GM18511 (cell line): Measurements from ENCODE around the gene PCLO.
"Not testable (repeated sequence)": the region's sequence is repeated elsewhere in the genome, so short reads cannot be mapped to it uniquely, and the experiment has no call there.

Experiments
- ATAC-seq: cut with Tn5 transposase; IDR thresholded peaks from one replicate; pipeline ENCODE4 v1.9.1; 2021; ENCODE audit warnings: mild to moderate bottlenecking, moderate library complexity; ENCODE audit not compliant: unreplicated experiment

PCLO gene

DNA sequence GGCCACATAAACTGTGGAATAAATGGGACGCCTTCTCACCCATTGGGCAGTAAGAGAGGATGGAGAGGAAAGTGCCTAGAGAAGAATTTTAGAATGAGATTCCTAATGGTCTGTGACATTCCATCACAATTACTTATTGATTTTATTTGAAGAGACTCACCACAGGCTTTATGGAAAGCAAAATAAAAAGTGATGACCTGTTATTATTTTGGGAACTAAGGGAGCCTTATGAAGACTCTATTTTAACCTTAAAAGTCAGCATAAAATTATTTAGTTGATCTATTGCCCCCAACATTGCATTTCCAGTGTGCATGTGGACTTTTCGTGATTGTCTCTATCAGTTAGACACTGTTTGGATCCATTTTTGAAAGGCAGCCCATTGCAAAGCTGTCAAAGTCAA is 107.5 kb downstream of the PCLO start:
- ATAC-seq = no peak

DNA sequence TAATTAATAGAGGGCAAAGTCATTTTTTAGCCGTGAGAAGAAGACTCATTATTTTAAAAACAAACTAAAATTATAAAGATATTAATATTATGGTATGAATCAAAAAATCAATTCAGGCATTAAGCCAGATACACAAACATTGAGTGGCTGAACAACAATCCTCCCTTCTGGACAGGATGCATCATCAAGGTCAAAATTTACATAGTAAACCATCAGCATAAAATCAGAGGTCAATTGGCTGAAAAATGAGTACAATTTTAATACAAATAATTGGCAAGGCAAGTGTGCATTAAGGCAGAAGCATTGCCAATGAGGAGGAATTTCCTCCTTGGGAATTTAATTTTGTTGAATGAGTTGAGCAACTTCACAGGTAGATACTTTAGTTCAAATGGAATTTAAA is 108.2 kb downstream of the PCLO start:
- no peak for ATAC-seq

DNA sequence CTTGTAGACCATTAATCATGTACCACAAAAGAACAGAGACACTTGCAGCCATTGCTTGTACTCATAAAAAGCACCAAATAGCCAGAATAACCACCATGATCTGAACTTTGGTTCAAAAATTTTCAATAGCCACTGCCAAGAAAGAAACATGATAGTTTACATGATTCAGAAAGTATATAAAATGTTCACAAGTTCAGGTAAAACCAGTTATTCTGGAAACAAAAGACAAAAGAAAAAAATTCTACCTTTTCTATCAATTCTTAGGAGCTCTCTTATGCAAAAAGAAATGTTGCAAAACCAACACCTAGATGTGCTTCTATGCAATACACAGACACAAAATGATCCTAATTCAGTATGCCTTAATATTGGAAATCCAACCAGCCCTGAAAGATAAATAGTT is 108.7 kb downstream of the PCLO start:
- ATAC-seq = no peak

DNA sequence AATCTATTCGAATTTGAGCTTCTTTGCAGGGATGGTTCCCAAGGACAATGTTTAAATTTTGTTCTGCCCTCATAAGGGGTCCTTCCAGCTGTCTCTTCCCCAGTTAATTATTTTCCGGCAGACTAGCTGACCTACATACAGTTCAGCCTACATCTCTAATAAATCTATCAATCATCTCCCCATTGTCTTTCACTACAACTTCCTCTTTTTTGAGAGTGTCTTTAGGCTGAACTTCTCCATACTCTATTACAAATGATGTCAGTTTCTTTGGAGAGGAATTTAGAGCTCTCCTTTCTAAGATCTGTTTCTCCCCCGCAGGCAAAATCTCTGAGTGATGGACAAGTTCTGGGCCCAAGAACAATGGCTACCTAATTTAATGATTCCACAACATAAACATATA is 122.2 kb downstream of the PCLO start:
- no peak for ATAC-seq

DNA sequence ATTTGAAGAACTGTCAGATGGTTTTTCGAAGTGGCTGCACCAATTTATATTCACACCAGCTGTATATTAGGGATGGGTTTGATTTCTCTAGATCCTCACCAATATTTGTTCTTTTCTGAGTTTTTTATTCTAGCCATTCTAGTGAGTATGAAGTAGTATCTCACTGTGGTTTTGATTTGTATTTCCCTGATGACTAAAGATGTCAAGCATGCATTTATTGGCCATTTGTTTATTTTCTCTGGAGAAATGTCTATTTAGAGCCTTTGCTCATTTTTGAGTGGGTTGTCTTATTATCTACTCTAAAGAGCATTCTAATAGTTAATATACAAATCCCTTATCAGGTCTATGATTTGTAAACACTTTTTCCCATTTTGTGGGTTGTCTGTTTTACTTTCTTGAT is 123.9 kb downstream of the PCLO start:
- ATAC-seq = no peak

DNA sequence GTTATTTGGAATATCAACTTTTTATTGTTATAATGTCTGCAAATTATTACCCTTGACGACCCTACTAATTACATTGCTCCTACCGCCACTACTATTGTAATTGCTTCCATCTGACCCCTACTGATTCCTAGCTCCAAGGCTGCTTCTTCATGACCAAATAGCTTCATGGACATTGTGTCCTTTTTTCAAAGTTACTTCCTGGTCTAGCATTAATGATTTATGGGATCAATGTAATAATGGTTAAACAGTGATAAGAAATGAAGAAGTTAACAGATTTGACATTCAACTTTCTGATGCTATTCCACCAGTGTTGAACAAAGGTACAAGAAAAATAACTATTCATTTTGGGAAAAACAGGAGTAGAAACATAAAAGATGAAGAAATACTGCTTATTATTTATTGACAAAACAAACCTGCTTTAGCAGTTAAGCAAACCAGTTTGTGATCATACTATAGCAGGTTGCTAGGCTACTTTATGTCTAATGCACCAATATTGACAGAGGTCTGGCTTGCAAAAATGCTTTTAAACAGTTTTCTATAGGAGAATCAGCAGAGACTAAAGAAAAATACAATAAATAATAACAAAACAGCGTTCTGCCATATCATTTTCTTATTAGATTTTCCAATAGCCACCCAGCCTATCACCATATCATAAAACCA is 125.8 kb downstream of the PCLO start:
- no peak for ATAC-seq

DNA sequence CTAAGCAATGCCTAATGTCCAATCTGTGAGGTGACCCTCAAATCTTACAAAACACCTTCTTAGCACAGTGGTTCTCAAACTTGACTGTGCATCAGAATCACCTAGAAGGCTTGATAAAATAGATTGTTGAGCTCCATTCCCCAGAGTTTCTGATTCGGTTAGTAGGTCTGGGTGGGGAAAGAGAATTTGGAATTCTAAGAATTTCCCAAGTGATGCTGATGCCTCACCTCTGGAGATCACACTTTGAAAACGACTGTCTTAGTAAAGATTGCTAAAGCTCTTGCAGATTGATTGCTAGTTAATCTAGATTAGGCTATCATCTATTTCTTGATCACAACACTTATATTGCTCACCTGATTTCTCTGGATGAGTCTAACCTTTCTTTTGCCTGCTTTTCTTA is 126.6 kb downstream of the PCLO start:
- no peak for ATAC-seq

DNA sequence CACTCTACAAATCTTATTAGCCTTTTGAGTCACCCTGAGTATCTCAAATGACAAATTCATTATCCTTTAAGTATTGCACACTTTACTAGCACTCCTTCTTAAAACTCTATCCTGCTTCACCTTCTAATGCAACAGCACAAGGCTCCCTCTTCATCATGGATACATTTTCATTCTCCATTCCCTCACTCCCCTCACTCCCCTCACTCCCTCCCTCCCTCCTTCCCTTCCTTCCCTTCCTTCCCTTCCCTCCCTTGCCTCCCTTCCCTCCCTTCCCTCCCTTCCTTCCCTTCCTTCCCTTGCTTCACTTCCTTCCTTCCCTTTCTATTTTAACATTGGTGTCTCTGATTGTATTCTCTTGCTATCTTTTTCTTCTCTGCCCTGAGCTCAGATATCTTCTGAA is 130.5 kb downstream of the PCLO start:
- ATAC-seq = no peak

DNA sequence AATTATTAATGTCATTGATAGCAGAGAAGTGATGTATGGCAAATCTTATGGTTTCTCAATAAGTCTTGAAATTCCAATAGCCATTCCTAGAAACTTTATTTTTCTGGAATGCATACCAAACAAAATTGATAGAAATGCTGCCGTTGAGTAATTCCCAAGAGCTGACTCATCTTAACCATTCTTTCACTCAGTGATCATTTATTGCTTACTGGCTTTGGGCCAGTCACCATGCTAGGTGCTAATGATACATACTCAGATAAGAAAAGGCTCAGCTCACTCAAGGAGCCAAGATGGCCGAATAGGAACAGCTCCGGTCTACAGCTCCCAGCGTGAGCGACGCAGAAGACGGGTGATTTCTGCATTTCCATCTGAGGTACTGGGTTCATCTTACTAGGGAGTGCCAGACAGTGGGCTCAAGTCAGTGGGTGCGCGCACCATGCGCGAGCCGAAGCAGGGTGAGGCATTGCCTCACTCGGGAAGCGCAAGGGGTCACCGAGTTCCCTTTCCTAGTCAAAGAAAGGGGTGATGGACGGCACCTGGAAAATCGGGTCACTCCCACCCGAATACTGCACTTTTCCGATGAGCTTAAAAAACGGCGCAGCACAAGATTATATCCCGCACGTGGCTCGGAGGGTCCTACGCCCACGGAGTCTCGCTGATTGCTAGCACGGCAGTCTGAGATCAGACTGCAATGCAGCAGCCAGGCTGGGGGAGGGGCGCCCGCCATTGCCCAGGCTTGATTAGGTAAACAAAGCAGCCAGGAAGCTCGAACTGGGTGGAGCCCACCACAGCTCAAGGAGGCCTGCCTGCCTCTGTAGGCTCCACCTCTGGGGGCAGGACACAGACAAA is 138.6 kb downstream of the PCLO start:
- ATAC-seq = not testable (repeated sequence)

DNA sequence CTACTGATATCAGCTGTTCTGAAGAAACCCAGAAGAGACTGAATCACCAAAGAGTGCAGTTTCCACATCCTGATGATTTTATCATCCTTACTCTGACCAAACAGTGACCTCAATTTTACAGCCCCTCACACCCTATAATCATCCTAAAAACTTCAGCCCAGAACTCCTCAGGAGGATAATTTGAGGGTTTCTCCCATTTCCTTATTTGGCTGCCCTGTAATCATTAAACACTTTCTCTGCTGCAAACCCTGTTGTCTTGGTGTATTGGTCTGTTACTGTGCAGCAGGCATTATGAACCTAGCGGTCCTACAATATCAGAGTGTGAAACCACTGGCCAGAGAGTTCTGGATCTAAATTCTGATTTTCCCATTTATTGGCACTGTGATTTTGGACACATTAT is 141.7 kb downstream of the PCLO start:
- ATAC-seq = no peak

DNA sequence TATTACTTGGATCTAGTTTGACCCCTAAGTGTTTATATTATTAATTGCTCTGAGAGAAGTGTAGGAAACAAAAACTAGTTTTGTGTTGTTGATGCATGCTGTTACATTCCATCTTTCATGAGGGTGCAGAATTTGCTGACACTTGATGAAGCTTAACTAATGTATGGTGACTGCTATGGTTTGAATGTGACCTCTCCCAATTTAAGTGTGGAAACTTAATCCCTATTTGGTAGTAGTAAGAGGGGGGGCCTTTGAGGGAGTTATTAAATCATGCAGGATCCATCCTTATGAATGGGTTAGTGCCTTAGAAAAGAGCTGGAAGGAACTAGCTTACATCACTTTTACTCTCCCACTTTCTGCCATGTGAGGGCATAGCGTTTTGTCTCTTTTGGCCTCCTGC is 142.5 kb downstream of the PCLO start:
- no peak for ATAC-seq

DNA sequence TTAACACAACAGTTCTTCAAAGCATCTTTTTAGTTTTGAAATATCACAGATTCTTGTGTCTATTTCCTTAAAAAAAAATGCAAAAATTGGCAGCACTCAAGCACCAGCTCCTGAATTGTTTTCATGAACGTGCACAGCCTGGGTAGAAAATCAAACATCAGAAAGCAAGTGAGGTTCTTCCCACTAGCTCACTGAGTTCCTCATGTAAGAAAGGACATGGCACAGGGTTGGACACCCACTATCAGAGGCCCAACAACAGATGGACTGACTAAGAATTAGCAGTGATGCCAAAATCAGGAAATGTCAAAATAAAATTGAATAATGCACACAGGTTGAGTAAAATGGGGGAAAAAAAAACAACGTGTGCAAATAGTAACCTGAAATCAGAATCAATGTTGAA is 146.8 kb downstream of the PCLO start:
- ATAC-seq = no peak

DNA sequence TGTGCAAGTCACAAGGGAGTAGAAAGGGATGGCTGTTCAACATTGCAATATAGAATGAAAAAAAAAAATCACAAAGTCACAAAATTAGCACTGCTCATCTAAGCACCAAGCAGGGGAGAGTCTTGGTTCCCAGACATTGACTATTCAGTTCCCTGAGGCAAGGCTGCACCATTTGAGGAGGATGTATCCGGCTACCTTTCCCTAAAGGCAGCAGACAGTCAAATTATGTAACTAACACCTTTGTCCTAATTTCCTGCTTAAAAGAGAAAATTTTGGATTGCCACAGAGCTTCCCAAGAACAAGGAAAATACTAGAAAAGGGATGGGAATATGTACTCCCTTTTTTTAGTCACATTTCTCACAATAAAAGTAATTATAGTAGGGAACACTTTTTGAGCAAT is 148.1 kb downstream of the PCLO start:
- no peak for ATAC-seq

DNA sequence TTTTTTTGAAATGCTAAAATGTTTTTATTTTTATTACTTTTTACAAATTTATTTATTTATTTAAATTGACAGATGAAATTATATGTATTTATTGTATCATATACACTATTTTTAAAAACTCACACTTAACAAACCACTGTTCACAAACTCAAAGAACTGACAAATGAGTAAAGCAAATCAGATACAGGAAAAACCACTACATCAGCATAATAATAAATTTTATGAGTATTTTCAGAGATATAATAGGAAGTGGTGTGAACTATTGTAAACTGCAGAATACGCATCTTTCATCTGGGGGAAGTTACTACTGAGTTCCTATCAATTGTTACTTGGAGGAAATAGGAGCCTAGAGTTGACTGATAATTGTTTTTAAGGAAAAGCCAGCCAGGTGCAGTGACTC is 150.7 kb downstream of the PCLO start:
- ATAC-seq = no peak

DNA sequence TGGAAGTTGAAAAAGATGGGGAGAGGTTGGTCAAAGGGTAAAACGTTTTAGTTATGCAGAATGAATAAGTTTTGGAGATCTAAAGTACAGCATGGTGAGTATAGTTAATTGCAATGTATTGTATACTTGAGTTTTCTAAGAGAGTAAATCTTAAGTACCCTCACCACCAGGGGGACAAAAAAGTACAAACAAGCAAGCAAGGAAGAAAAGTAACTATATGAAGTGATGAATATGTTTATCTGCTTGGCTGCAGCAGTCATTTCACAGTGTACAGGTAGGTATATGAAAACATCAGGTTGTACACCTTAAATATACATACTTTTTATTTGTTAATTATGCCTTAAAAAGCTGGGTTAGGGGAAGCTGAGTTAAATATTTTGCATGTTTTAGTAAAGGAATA is 157.3 kb downstream of the PCLO start:
- no peak for ATAC-seq

DNA sequence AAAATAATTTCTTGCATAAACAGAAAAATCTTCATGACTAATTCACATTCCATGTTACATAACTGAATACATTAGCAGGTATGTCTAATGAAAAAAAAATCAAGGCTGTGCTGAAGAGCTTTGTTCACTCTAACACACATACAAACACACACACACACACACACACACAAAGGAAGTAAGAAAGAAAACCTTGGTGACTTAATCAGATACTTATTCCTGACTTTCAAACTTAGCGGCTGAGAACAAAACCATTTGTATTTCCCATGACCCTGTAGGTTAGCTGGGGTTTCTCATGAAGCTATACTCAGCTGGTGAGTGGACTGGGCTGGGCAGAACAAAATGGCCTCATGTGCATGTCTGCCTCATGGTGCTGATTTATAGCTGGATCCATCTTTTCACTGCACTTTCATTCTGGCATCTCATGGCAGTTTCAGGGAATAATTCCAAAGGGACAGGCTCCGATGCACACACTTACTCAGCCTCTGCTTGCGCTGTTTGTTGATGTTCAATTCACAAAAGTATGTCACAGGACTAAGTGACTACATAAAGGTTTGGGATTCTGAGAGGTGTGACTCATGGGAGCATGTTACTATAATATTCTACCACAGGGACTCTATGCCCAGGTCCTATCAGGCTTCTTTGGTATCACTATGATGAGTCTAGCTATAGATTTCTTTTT is 161.2 kb downstream of the PCLO start:
- ATAC-seq = no peak

DNA sequence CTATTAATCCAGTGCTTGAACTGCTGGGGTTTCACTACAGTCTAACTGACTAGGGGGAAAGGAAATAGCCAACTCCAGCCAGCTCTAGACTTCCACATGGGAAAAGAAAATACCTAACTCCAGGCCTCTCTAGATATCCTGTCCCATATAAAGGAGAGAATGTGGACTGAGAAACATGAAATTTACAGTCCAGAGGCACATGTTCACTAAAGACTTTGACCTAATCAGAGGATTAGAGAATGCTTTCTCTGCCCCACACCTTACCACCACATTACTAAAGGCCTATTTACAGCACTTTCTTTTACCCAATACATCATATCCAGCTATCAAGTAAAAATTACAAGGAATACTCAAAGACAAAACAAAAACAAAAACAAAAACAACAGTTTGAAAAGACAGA is 164.2 kb downstream of the PCLO start:
- no peak for ATAC-seq

DNA sequence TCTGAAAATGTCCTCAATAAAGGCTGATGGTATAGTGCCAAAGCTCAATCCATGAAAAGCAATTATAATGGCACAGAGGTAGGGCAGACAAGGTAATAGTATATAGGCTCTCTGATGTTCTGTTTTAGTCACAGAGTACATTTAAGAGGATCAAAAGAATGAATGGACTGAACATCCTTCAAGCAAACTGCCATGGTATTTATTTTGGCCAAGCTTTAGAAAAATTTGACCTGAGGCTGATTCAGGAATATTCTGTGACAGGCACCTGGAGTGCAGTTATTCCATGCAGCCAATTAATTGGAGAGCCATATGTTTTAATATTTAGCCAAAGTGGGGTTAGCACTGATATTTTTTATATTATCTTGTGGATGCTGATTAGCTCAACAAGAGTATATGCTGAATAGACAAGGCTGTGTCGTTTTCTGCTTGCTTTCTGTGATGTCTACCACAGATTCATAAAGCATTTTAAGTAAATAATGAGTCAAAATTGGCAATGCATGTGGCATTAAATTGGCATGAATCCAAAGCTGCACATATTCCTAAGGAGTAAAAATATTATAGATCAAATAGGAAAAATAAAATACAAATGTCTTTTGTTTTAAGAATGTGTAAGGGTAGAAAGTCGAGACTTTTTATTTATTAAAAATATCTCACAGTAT is 177.4 kb downstream of the PCLO start:
- no peak for ATAC-seq

DNA sequence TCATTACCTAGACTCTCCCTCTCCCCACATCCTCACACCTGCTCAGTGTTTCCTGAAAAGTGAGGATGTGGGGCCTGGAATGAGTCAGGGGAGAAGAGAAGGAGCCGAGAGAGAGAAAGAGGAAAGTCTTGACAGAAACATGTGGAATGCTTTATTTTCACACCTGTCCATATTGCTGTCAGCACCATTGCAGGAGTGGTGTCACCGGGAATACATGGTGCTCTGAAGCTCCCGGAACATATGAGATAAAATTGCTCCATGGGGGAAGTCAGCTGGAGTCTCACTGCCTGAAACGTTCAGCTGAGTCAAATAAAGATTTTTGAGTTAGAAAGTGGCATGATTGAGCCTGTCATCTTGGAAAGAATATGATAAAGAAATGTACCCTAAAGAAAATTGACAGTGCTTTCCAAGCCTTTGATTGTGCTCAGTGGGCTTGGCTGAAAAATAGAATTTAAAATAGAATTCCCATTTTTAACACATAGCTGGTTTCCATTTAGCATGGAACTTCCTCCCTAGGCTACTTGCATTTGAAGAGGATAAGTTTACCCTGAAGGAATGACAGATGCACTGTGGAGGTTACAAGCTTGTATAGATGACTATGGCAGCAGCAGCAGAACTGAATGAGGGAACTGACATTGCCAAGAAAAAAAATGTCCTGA is 182.4 kb downstream of the PCLO start:
- ATAC-seq = no peak

DNA sequence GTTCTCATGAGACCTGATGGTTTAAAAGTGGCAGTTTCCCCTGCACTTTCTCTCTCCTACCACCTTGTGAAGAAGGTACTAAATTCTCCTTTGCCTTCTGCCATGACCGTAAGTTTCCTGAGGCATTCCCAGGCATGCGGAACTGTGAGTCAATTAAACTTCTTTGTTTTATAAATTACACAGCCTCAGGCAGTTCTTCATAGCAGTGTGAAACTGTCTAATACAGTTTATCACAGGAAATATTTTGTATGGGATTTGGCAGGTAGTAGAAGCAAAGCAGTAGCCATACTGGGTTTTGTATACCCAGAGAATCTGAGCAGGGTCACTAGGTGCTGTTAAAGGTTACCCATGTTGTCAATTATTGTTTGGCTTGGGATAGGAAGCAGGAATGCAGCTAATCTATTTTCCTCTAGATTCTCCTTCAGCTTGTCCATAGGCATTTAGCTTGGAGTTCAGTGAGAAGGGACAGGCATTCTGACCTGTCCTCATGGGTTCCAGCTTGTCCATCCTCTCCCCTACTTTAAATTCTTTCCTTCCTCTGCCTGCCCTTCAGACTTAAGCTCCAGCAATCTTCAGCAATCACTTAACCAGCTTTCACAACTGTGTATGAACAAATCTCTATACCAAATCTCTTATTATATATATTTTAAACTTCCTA is 186.7 kb downstream of the PCLO start:
- no peak for ATAC-seq

DNA sequence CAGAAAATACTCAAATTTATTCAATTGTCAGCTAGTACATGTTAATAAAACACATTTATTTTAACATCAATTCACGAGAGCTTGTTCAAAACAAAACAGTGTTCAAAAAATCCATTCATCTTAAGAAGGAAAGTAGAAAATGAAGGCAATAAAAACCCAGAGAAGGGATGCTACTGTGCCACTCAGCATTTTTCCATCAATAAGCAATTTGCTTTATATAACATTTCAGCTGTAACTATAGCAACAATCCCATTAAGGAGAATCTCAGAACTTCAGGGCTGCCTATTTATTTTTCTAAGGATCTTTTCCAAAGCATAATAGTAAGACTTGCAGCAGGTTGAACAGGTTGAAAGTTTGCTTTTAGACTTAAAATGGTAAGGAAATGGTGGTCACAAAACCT is 190.5 kb downstream of the PCLO start:
- ATAC-seq = no peak
